IgD-negative memory B cell (primary cell): ENCODE data around the gene ZNF398. TPM values are rescaled to one million over a fixed set of nuclear protein-coding genes. Genes with fewer than 3 reads are reported as not detected.
"Not testable (repeated sequence)": the region's sequence is repeated elsewhere in the genome, so short reads cannot be mapped to it uniquely, and the experiment has no call there.

Source experiments
- H3K27ac Mint-ChIP-seq, 3 donors: one replicate each; pipeline ENCODE4 v1.8.0; 2020 to 2022; ENCODE audit warnings: mild to moderate bottlenecking in 3 of 3, mixed read lengths in 3 of 3, moderate library complexity in 1 of 3
- H3K27me3 Mint-ChIP-seq: one replicate; pipeline ENCODE4 v1.8.0; 2021; ENCODE audit warnings: mixed read lengths
- H3K36me3 Mint-ChIP-seq: one replicate; pipeline ENCODE4 v1.8.0; 2020; ENCODE audit warnings: mild to moderate bottlenecking, mixed read lengths
- H3K4me1 Mint-ChIP-seq, 3 donors: one replicate each; pipeline ENCODE4 v1.8.0; 2020 to 2022; ENCODE audit warnings: mixed read lengths in 3 of 3, mild to moderate bottlenecking in 1 of 3
- H3K4me3 Mint-ChIP-seq, 4 donors: one replicate each; pipeline ENCODE4 v1.8.0; 2020 to 2022; ENCODE audit warnings: mild to moderate bottlenecking in 4 of 4, mixed read lengths in 4 of 4, moderate library complexity in 3 of 4
- H3K9me3 Mint-ChIP-seq, 3 donors: one replicate each; pipeline ENCODE4 v1.8.0; 2020 to 2021; ENCODE audit warnings: mixed read lengths in 3 of 3, mild to moderate bottlenecking in 1 of 3
- polyA plus RNA-seq: library from polyadenylated mRNA; unstranded; fragments of 300-500 nt; fragmentation: Illumina TruSeq; gene quantifications from one replicate; pipeline ENCODE4 v1.2.3, GENCODE V29; 2021

The ZNF398 gene
- polyA plus RNA-seq, 1 donor from 2014 or later: 13.2 TPM

GRCh38 chr7:149223176-149223575 lies 75.9 kb downstream of the ZNF398 start:
- Mint-ChIP-seq H3K27me3 (no peaks in the 10 kb centered on the region), H3K4me1 (no peaks in the 10 kb centered on the region), H3K9me3 (no peaks in the 10 kb centered on the region), H3K36me3 (peaks cover 15% of the 10 kb centered on the region), H3K4me3 (no peak overlapping the region), H3K27ac (no peak overlapping the region)

- H3K36me3 Mint-ChIP-seq: peaks cover 12% of the 10 kb centered on the region
These were observed 76.5 kb downstream of the ZNF398 start for GRCh38 chr7:149223761-149224160.

GRCh38 chr7:149224352-149224751 lies 77.1 kb downstream of the ZNF398 start:
- no peak overlapping the region for H3K4me3 Mint-ChIP-seq
- no peaks in the 10 kb centered on the region for H3K27me3 Mint-ChIP-seq
- H3K4me1 Mint-ChIP-seq: peaks cover 0 to 3% (median 0%) of the 10 kb centered on the region in 3 donors
- peaks cover 0 to 1% (median 0%) of the 10 kb centered on the region in 3 donors for H3K9me3 Mint-ChIP-seq
- H3K36me3 Mint-ChIP-seq: peaks cover 10% of the 10 kb centered on the region
- H3K27ac Mint-ChIP-seq: no peak overlapping the region

More at GRCh38 chr7:149223761-149224160, 76.5 kb downstream of the ZNF398 start:
- Mint-ChIP-seq H3K4me3 (no peak overlapping the region), H3K4me1 (no peaks in the 10 kb centered on the region), H3K27ac (no peak overlapping the region), H3K27me3 (no peaks in the 10 kb centered on the region), H3K9me3 (no peaks in the 10 kb centered on the region)

- H3K27ac Mint-ChIP-seq: no peak overlapping the region
- no peak overlapping the region for H3K4me3 Mint-ChIP-seq
- H3K9me3 Mint-ChIP-seq: peaks cover 0 to 1% (median 0%) of the 10 kb centered on the region in 3 donors
- H3K27me3 Mint-ChIP-seq: no peaks in the 10 kb centered on the region
- H3K36me3 Mint-ChIP-seq: peaks cover 10% of the 10 kb centered on the region
- H3K4me1 Mint-ChIP-seq: peaks cover 0 to 3% (median 0%) of the 10 kb centered on the region in 3 donors
These were observed 77.9 kb downstream of the ZNF398 start for GRCh38 chr7:149225106-149225505.

GRCh38 chr7:149225656-149226055 lies 78.4 kb downstream of the ZNF398 start:
- peak overlapping the region in 1 of 3 donors; percentile 78 for H3K27ac Mint-ChIP-seq
- no peaks in the 10 kb centered on the region for H3K27me3 Mint-ChIP-seq
- peaks cover 0 to 3% (median 0%) of the 10 kb centered on the region in 3 donors for H3K4me1 Mint-ChIP-seq
- peaks cover 10% of the 10 kb centered on the region for H3K36me3 Mint-ChIP-seq
- H3K4me3 Mint-ChIP-seq: no peak overlapping the region
- peaks cover 0 to 1% (median 0%) of the 10 kb centered on the region in 3 donors for H3K9me3 Mint-ChIP-seq

- not testable (repeated sequence) for H3K4me1 Mint-ChIP-seq, H3K9me3 Mint-ChIP-seq, H3K36me3 Mint-ChIP-seq, H3K4me3 Mint-ChIP-seq, H3K27me3 Mint-ChIP-seq
- H3K27ac Mint-ChIP-seq: peak overlapping the region in 2 of 3 donors; percentile 53 to 78
These were observed 79.1 kb downstream of the ZNF398 start for GRCh38 chr7:149226366-149226765.

- Mint-ChIP-seq H3K27me3 (no peaks in the 10 kb centered on the region), H3K36me3 (peaks cover 6% of the 10 kb centered on the region), H3K9me3 (peaks cover 0 to 1% (median 0%) of the 10 kb centered on the region in 3 donors), H3K27ac (peak overlapping the region in 1 of 3 donors; percentile 53), H3K4me1 (peaks cover 0 to 3% (median 0%) of the 10 kb centered on the region in 3 donors), H3K4me3 (no peak overlapping the region)
These were observed 79.7 kb downstream of the ZNF398 start for GRCh38 chr7:149226840-149227494.

- peaks cover 0 to 3% (median 0%) of the 10 kb centered on the region in 3 donors for H3K4me1 Mint-ChIP-seq
- peak overlapping the region in 2 of 3 donors; percentile 80 to 94 for H3K27ac Mint-ChIP-seq
- peaks cover 8% of the 10 kb centered on the region for H3K27me3 Mint-ChIP-seq
- peaks cover 0 to 1% (median 0%) of the 10 kb centered on the region in 3 donors for H3K9me3 Mint-ChIP-seq
- peaks cover 6% of the 10 kb centered on the region for H3K36me3 Mint-ChIP-seq
- H3K4me3 Mint-ChIP-seq: no peak overlapping the region
These were observed 81.7 kb downstream of the ZNF398 start for GRCh38 chr7:149228831-149229471.

GRCh38 chr7:149229526-149229925 lies 82.3 kb downstream of the ZNF398 start:
- Mint-ChIP-seq H3K36me3 (peaks cover 6% of the 10 kb centered on the region), H3K27ac (no peak overlapping the region), H3K27me3 (peaks cover 9% of the 10 kb centered on the region), H3K4me1 (peaks cover 0 to 3% (median 0%) of the 10 kb centered on the region in 3 donors), H3K9me3 (peaks cover 0 to 1% (median 0%) of the 10 kb centered on the region in 3 donors), H3K4me3 (no peak overlapping the region)

GRCh38 chr7:149232362-149232761 lies 85.1 kb downstream of the ZNF398 start:
- Mint-ChIP-seq H3K36me3 (no peaks in the 10 kb centered on the region), H3K27me3 (peaks cover 9% of the 10 kb centered on the region), H3K9me3 (peaks cover 0 to 1% (median 0%) of the 10 kb centered on the region in 3 donors), H3K27ac (no peak overlapping the region), H3K4me3 (no peak overlapping the region), H3K4me1 (peaks cover 0 to 3% (median 0%) of the 10 kb centered on the region in 3 donors)

Other genes with a start within 250 kb of the ZNF398 start
- gene PDIA4, start 118.9 kb upstream of the ZNF398 start, polyA plus RNA-seq: 94.4 TPM
- 12.8 TPM for gene ZNF786, start 56.7 kb upstream of the ZNF398 start, polyA plus RNA-seq
- 0.95 TPM for gene ZNF425, start 21.1 kb upstream of the ZNF398 start, polyA plus RNA-seq
- 1.9 TPM for gene ZNF282, start 48.1 kb downstream of the ZNF398 start, polyA plus RNA-seq
- gene ZNF212, start 92.2 kb downstream of the ZNF398 start, polyA plus RNA-seq: 8.7 TPM
- gene ZNF783, start 114.7 kb downstream of the ZNF398 start, polyA plus RNA-seq: 8.1 TPM